ENCODE results near the gene CNOT9.

- TF ChIP-seq CTCF (IDR thresholded peaks at IDR 0.05): no peak
- TF ChIP-seq POLR2A (IDR thresholded peaks at IDR 0.05): no peak
Observed at GRCh38 chr2:218615868-218616315, 47.3 kb downstream of the CNOT9 start.
